ENCODE data around the gene NSUN7. TPM values are rescaled to one million over a fixed set of nuclear protein-coding genes. Genes with fewer than 3 reads are reported as not detected.

Gene NSUN7
- total and polyA plus RNA-seq, 2 experiments from 2014 or later, result 3.4 to 9.9 TPM

- Histone ChIP-seq H3K4me3 (no peak overlapping the region), H3K27ac (no peak overlapping the region), H3K4me1 (ENCODE audit: low read depth) (no peaks in the 10 kb centered on the region), H3K36me3 (no peaks in the 10 kb centered on the region), H3K9me3 (ENCODE audit: low read depth) (no peaks in the 10 kb centered on the region), H3K27me3 (no peaks in the 10 kb centered on the region)
- TF ChIP-seq CTCF (IDR thresholded peaks at IDR 0.05; ENCODE audit: low read depth, low read length), result no peak
- no peak for DNase-seq (ENCODE audit: low read depth in 1 of 2, low spot score in 1 of 2)
Measured at GRCh38 chr4:40729555-40729954, 20.2 kb upstream of the NSUN7 start.

DNA sequence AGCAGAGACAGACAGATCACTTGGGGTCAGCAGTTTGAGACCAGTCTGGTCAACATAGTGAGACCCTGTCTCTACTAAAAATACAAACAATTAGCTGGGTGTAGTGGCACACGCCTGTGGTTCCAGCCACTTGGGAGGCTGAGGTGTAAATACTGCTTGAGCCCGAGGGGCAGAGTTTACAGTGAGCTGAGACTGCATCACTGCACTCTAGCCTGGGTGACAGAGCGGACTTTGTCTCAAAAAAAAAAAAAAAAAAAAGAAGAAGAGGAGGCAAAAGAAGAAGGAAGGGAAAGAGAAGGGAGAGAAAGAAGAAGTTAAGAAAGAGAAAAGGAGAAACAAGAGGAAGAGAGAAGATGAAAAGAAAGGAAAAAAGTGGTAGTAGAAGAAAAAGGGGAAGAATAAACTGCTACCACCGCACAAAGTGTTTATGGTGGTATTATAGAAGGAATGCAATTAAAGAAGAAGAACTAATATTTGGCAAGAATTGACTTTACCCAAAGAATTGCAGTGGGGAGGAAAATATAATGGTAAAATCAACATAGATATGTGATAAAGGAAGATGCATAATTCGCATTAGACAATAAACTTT is 19.6 kb upstream of the NSUN7 start:
- H3K36me3 ChIP-seq, result no peaks in the 10 kb centered on the region
- TF ChIP-seq CTCF (IDR thresholded peaks at IDR 0.05; ENCODE audit: low read depth, low read length), result no peak

DNA sequence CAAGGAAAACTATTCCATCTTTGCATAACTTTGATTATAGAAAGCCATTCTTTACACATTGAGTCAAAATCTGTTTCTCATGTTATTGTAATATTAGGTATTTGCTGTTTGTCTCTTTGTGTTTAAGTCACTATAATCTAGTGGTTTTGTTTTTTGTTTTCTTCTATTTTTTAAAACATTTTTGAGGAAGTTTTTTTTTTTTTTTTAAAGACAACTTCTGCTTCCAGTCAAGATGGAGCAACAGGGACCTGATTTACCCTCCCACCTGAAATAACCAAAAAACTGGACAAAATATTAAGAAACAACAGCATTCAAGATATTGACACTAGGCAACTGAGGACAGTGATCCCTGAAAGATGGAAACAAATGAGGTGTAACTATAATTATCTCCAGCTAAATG is 18.4 kb upstream of the NSUN7 start:
- H3K4me3 ChIP-seq, result no peak overlapping the region
- no peaks in the 10 kb centered on the region for H3K36me3 ChIP-seq
- H3K27ac ChIP-seq, result no peak overlapping the region
- TF ChIP-seq CTCF (IDR thresholded peaks at IDR 0.05; ENCODE audit: low read depth, low read length), result no peak
- no peaks in the 10 kb centered on the region for H3K9me3 ChIP-seq (ENCODE audit: low read depth)
- no peaks in the 10 kb centered on the region for H3K27me3 ChIP-seq
- DNase-seq (ENCODE audit: low read depth in 1 of 2, low spot score in 1 of 2), result no peak
- H3K4me1 ChIP-seq (ENCODE audit: low read depth), result no peaks in the 10 kb centered on the region

More for the DNA sequence above, 19.6 kb upstream of the NSUN7 start:
- no peaks in the 10 kb centered on the region for H3K27me3 ChIP-seq
- no peaks in the 10 kb centered on the region for H3K4me1 ChIP-seq (ENCODE audit: low read depth)
- DNase-seq (ENCODE audit: low read depth in 1 of 2, low spot score in 1 of 2), result no peak
- no peak overlapping the region for H3K27ac ChIP-seq
- no peaks in the 10 kb centered on the region for H3K9me3 ChIP-seq (ENCODE audit: low read depth)
- H3K4me3 ChIP-seq, result no peak overlapping the region

GRCh38 chr4:40731792-40732245 is 17.9 kb upstream of the NSUN7 start:
- no peak for TF ChIP-seq CTCF (IDR thresholded peaks at IDR 0.05; ENCODE audit: low read depth, low read length)
- Histone ChIP-seq H3K27ac (no peak overlapping the region), H3K9me3 (ENCODE audit: low read depth) (no peaks in the 10 kb centered on the region), H3K4me1 (ENCODE audit: low read depth) (no peaks in the 10 kb centered on the region), H3K4me3 (no peak overlapping the region), H3K27me3 (no peaks in the 10 kb centered on the region), H3K36me3 (no peaks in the 10 kb centered on the region)
- DNase-seq (ENCODE audit: low read depth in 1 of 2, low spot score in 1 of 2), result peak; percentile 13 to 40

- Histone ChIP-seq H3K27ac (no peak overlapping the region), H3K4me3 (no peak overlapping the region), H3K36me3 (no peaks in the 10 kb centered on the region), H3K27me3 (no peaks in the 10 kb centered on the region), H3K9me3 (ENCODE audit: low read depth) (no peaks in the 10 kb centered on the region), H3K4me1 (ENCODE audit: low read depth) (no peaks in the 10 kb centered on the region)
- DNase-seq (ENCODE audit: low read depth in 1 of 2, low spot score in 1 of 2), result no peak
- TF ChIP-seq CTCF (IDR thresholded peaks at IDR 0.05; ENCODE audit: low read depth, low read length), result no peak
Measured at GRCh38 chr4:40733752-40734151, 16.0 kb upstream of the NSUN7 start.

Data from cardiac muscle cell (in vitro differentiated cells and primary cell).